ENCODE data around the gene SUPT20HL1.

SUPT20HL1 gene

DNA sequence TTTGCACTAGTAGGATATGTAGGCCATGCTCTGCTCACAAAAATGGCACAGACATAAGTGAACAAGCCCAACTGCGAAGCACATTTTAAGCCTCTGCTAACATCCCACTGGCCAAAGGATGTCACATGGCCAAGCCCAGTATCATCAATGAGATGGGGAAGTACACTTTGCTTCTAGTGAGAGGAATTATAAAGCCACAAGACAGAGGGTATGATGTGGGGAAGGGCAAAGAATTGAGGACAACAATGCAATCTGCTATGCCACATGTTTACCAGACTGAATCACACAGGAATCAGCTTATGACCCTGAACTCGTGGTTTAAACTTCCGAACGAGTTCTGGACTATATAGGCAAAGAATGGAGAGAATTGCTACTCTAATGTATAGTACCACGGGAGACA, 39.1 kb downstream of the SUPT20HL1 start:
- no peak for DNase-seq (ENCODE audit: extremely low read depth, low read depth)
- TF ChIP-seq, protein P1, sequence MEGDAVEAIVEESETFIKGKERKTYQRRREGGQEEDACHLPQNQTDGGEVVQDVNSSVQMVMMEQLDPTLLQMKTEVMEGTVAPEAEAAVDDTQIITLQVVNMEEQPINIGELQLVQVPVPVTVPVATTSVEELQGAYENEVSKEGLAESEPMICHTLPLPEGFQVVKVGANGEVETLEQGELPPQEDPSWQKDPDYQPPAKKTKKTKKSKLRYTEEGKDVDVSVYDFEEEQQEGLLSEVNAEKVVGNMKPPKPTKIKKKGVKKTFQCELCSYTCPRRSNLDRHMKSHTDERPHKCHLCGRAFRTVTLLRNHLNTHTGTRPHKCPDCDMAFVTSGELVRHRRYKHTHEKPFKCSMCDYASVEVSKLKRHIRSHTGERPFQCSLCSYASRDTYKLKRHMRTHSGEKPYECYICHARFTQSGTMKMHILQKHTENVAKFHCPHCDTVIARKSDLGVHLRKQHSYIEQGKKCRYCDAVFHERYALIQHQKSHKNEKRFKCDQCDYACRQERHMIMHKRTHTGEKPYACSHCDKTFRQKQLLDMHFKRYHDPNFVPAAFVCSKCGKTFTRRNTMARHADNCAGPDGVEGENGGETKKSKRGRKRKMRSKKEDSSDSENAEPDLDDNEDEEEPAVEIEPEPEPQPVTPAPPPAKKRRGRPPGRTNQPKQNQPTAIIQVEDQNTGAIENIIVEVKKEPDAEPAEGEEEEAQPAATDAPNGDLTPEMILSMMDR (IDR thresholded peaks at IDR 0.05; ENCODE audit: low read depth, low read length) = no peak

DNA sequence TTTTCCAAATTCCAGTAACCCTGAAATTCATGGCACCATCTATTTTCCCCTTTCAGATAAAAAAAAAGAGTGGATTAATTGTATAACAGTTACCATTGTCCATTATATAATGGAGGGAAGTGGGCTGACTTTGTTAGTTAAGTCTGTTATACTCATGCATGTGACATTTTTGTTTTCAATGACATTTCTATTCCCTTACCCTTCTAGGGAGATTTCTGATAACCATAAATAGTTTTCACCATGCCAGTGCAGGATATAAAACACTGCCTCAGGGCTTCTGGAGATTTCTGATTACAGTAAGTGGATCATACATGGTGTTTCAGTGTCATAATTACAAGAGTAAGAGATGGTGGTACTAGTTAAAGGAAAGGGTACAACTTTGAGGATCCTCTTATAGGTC, 45.5 kb downstream of the SUPT20HL1 start:
- DNase-seq (ENCODE audit: extremely low read depth, low read depth) = no peak
- TF ChIP-seq, protein P1 (IDR thresholded peaks at IDR 0.05; ENCODE audit: low read depth, low read length) = no peak

Measured in AG09319 (cell line).